SHP77 treated with DMSO at 0.1 percent for 48 hours (cell line): Measurements from ENCODE around the gene EPB41L2.
"Not testable (repeated sequence)": the region's sequence is repeated elsewhere in the genome, so short reads cannot be mapped to it uniquely, and the experiment has no call there.

ENCODE experiments used
- DNase-seq: peaks from one replicate; lab custom pipeline; 2025; lab: John Stamatoyannopoulos, UW

Gene EPB41L2

DNA sequence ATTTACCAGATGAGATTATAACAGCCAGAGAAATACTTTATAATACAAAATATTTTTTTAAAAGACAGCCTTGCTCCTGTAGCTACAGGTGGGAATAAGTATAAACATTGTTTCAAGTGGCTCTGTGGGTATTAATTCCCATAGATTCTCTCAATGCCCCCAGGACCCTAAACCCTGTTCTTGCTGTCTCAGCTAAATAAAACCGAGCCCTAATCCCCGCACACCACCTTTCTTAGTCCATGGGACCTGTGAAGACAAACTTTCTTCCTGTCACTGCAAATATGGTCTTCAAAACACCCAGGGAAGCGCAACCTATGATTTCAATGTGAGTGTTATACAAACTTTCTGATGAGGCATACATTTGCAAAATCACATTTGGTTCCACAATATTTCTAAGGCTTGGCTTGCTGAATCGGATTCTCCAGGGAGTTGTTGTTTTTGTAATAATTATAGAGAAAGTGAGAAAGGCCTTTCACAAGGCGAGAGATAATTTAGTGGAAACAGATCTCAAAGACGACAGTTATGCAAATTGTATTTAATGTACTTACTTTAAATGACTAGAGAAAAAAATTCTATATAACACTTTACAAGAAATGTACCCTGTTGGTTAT lies 224.7 kb downstream of the EPB41L2 start:
- no peak for DNase-seq

DNA sequence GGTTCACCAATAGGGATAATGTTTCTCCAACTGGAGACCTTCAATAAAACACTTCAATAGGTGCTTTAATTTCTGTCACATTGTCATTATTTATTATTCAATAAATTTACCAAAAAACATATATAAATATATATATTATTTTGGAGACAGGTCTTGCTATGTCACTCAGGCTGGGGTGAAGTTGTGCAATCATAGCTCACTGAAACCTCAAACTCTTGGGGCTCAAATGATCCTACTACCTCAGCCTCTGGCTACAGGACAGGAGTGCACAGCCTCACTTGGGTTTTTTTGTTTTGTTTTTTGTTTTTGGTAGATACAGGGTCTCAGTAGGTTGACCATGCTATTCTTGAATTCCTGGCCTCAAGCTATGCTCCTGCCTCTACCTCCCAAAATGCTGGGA lies 226.0 kb downstream of the EPB41L2 start:
- no peak for DNase-seq

DNA sequence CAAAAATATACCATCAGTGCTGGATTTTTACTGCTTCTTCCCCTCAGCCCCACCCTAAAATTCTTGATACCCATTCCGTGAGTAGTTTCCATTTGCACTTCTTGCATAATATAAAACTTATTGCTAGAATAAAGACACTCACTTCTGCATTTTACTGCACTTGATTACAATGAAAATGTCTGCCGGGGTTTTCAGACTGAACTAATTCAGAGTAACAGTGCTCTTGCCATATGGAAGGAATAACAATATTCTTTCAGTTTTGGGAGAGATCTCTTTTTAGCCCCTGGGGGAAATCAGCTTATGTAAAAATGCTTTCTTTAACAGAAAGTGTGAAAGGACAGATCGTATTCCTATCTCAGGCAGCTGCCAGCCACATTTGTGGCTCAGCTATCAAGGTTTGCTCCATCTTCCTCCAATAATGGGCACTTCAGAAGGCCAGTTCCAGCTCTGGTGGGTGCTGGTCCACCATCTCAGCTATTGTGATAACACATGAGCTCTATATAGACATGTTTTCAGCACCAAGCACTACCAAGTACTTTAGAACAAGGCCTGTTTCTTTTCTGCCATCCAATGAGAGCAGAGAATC lies 226.9 kb downstream of the EPB41L2 start:
- no peak for DNase-seq

DNA sequence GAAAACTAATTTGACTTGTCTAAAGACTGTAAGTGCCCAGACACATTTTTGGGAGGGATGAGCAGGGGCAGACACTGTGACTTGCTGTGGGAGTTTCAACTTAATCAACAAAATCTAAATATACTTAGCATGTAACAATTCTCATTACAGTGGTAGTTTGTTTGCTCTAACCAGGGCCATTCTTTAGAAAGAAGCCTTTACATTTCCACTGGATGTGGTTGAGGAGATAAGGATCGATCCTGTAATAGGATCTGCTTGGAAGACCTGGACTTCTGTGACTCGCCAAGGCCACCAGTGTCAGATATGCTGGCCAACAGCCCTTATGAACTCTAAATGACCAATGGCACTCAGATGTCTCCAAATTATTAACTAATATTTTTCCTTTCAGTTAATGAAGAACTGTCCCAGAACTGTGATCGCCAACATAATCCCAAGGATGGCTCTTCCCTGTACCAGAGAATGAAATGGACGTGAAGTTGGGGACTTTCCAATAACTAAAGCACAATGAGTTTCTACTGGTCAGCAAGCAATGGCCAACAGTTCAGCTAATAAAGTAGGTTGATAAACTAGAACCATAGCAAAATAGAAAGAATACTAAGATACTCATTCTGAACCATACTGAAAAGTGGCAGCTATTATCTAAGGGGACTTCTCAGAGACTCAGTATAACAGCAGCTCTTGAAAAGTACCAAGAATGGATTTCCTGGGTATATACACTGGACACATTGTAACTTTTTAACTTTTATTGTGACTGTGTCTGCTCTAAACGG lies 228.4 kb downstream of the EPB41L2 start:
- no peak for DNase-seq

DNA sequence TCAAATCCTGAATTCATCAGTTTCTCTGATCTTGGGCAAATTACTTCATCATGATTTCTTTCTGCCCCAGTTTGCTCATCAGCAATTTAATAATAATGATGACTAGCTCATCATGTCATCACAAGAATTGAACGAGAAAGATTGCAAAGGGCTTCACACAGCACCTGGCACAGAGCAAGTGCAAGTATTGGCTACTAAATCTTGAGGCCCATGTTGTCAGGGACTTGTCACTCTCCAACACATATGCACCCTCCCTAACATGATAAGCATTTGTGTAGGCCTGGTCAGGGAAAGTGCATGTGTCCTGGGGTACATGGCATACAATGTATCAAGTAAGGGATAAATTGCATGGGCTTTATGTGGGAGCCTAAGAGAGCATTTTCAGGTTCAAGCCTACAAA lies 229.5 kb downstream of the EPB41L2 start:
- no peak for DNase-seq

DNA sequence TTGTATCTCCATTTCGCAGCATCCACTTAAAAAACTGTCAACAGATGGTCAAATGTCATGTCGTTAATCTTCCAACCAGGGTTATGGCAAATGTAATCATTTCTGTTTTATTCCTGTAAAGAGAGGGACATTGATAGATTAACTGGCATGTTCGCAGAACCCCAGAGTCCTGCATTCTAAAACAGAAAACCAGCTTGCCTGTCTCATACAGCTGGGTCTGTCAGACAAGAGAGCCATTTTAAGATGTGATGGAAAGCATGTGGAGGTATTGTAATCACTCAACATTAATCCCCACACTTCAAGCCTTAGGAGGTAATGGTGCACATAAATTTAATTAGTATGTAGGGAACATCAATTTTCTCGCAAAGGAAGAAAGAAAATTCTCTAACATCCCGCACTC lies 231.4 kb downstream of the EPB41L2 start:
- no peak for DNase-seq

DNA sequence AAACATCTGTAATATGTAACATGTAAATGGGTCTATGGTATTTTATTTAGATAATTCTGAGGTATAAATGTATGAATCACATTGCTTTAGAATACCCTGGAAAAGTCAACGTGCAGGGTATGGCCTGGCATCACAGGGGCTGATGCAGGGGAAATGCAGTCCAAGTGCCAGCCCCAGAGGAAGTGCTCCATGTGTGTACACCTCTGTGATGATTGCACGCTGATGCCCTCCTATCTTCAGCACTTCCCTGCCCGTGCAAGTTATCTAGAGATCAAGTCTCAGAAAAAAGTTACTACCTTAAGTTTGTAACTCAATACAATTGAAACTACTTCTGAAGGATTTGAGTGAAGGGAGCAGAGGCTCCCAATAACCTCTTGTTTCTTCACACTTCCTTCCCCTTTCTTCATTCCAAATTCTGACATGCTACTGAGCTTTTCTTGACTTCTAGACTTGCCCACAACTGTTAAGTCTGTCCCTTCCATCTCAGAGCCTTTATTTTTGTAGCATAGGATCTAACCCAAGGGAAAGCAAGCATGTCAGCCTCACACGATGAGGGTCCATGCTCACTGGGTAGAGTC lies 233.6 kb downstream of the EPB41L2 start:
- DNase-seq, result no peak

DNA sequence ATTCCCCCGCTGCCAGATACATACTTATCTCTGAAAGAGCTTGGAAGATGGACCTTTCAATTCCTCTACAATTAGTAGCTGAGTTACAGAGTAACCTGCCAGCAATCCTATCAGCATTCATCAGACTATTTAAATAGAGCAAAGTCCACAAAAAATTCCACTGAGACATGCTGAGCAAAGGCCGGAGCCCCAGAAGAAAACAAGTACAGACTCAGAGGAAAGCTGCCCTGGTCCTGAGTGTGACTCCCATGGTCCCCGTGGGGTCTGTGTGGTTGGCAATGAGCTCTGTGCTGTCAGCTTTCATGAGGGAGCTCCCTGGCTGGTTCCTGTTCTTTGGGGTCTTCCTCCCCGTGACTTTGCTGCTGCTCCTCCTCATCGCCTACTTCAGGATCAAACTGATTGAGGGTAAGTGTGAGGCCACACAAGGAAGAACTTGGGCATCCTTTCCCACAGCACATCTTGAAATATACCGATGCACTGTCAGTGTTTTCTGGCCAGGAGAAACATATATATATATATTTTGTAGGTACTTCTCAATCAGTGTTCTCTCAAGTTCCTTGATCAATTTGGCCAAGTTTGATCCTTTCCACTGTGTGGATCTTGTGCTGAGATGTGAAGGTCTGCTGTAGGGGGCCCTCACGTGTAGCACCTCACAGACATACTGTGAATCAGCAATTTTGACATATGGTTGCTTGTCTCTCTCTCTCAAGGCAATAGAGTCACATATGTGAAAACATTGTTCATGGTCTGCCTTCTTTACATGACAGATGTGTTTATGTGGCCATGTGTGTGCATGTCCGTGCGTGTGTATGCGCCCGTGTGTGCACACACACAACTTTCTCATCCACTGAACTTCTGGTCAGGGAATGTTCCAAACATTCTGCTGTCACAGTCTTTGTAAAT lies 235.5 kb downstream of the EPB41L2 start, which contains the start of gene SMLR1:
Gene SMLR1, plus strand, starts transcription at position 160 of the 903 bp plus-strand sequence. Its CDS starts 8 bp downstream, at position 168.
- DNase-seq, result no peak

DNA sequence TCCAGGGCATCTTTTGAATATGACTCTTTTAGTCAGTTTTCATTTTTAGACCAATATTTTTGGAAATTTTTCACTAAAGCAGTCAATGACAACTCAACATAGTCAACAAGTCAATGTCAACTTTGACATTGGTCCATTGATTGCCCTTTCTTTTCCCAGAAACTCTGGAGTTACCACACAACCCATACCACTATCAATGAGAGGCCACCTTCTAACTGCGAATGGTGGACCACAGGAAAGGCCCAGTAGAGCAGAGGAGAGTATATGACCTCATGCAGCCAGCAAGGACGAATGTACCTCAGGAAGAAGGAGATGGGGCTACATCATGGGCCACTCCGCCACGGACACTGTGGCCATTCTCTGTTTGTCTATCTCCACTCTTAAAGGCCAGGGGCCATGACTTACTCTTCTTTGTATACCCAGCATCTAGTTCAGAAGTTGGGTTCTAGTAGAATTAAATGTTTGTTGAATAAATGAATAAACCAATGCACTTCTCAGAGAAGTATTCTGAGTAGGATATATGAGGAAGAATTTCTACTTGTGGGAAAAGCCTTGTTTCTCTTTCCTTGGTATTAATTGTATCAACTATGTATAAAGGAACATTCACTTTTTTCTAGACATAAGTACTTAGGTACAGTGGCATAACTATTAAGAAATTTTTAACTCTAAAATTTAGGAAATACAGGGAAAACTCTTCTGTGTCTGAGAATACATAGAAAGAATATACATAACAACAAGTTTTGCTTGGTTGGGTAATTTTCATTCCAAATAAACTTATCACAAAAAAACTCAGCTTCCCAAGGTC lies 236.4 kb downstream of the EPB41L2 start:
- DNase-seq, result no peak

DNA sequence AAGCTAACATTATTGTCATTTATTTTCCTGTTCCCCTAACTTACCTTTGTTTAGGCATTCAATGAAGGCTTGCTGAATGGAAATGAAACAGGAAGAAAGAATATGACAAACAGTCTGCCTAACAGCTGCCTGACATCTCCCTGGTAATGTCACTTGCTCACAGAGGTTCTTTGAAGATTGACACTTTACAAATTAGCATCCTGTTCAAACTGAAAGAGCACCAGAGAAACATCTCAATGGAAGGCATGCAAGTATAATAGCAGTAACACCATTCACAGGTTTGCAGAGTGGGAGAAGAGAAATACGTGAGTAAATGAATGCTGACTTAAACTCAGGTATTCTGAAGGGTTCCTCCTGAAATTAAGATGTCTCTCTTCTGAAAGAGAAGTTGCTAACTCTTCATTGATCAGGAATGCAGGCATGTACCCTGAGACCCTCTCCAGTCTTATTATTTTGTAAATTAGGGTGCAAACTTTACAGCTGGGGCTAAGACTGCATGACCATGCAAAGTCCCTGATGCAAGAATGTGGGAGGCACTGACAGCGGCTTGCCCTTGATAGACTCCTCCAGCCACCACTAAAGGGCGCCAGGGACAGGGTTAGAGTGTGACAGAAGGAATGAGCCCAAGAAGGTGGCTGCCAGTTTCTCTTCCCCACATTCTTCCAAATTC lies 237.1 kb downstream of the EPB41L2 start:
- no peak for DNase-seq

DNA sequence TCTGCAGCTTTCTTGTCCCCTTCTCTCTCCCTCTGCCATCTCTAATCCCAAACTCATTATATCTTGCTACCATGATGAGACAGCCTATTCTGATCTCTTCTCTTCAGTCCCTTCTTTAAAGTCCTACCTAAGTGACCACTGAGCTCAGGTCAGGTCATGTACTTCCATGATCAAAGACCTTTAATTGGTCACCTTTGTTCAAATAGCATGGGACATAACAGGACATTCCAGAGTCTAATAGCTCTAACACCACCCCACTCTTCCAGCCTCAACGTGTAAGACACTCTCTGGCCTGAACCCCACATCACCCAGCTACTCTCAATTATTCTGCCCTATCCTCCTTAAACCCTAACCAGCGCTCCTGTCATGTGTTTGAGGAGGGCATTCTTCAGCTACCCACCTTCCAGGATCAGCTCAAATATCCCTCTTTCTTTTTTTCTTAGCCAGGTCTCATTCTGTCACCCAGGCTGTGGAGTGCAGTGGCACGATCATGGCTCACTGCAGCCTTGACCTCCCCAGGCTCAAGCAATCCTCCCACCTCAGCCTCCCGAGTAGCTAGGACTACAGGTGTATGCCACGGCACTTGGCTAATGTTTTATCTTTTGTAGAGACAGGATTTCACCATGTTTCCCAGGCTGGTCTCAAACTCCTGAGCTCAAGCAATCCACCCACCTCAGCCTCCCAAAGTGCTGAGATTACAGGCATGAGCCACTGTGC lies 237.9 kb downstream of the EPB41L2 start:
- DNase-seq, result no peak

DNA sequence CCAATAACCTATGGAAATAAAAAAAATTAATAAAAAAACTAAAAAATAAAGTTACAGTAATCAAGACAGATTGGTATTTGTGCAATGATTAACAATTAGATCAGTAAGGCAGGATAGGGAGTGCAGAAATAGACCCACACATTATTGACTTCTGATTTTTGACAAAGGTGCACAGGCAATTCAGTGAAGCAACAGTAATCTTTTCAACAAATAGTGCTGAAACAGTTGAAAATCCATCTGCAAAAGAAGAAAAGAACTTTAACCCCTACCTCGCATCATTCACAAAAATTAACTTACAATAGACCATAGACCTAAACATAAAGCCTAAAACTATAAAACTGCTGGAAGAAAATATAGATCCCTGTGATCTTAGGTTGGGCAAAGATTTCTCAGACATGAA lies 240.3 kb downstream of the EPB41L2 start:
- no peak for DNase-seq

DNA sequence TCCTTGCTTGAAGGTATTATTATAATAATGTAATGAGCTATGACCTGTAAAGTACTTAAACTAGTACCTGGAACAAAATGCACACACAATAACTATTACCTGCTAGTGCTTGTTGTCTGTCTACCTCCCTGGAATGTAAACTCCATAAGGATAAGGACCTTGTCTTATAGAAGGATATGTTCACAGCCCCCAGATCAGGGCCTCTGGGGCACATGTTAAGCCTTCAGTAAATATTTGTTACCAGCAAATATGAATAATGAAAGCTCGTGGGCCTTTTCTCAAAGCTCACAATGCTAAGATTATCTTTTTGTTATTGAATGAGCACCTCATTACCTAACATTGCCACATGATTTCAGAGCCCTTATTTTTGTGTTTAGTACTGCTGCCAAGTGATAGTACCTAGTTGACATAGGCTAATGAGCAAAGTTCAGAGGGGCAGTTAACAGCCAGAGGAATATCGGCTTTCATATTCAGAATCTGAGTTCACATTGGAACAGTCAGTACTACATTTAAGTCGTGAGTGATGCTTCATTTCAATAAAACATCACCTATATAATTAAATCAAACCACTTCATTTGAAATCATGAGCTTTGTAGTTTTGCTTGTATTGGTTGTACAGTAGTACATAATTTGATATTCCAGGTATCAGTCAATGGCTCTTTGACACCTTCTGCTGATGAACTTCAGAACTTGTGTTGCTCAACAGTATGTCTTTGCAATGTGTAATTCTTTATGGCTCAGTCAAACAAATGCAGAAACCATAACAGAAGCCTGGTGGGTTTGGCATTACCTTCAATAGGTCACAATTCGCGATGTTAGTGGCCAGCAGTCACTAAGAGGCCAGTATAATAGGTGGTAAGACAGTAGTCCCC lies 247.6 kb downstream of the EPB41L2 start:
- DNase-seq, result no peak

DNA sequence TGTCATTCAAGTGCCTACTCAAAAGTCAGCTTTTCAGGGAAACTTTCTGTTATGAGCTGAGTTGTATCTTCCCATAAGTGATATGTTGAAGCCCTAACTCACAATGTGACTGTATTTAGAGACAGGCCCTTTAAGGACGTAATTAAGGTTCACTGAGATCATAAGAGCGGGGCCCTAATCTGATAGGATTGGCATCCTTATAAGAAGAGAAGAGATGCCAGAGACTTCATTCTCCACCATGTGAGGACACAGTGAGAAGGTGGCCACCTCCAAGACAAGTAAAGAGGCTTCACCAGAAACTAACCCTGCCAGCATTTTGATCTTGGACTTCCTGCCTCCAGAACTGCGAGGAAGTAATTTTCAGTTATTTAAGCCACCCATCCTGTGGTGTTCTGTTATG lies 248.5 kb downstream of the EPB41L2 start:
- DNase-seq, result no peak

DNA sequence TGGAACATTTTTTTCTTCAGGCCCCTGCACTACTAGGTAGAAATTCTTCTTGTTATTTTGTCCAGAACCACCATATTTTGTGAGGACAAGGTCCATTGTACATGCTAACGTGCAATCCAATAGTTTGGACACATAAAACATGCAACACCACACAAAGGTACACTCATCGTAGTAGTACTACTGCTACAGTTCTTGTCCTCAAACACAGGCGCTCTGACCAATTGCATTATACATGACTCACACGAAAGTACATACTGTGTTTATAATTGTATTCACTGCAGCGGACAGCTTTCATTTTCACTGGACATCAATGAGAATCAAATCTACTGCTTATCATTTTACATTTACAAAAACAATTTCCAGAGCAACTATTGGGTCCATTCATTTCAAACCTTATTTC lies 251.1 kb downstream of the EPB41L2 start:
- DNase-seq, result no peak

DNA sequence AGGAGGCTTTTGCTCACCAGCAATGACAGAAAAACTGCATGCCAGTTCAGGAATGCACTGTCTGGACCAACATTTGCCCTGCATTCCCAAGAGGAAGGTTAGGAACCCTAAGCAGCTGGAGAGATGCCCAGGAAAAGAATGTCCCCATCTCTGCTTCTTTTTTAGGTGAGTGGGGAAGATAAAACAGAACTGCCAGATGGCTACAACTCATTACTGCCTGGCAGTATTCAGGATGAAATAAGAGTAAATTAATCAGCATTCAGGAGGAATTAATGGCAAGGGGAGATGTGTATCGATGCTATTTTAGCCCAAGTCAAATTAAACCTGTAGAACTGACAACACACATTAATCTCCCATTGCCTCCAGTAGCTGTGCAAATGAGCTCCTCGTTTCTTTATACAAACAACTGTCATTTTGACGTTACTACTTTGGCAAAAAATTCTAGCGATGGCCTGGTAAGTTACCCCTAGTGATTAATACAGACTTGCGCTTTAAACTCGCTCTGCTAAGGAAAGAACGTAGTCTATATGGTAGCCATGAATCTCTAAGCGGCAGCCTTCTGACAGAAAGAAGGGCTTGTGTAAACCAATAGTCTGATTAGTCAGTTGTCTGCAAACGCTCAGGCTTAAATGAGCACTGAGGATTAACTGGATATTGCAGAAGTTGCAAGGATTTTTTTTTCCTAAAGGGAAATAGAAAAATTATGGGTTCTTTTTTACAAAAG lies 252.6 kb downstream of the EPB41L2 start:
- no peak for DNase-seq

DNA sequence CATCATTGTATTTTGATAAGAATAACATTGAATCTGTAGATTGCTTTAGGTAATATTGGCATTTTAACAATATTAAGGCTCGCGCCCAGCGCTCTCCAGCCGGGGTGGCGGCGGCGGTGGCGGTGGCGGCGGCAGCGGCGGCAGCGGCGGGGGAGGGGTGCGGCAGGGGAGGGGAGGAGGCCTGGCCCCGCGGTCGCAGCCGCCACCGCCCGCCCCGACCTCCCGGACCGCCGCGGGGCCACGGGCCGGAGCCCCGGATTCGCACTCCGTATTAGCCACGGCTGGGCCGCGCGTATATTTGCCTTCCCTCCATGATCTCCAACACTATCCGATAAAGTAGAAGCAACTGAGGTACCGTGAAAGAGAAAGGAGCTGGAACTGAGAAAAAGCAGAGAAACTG lies 261.7 kb downstream of the EPB41L2 start:
- DNase-seq, result not testable (repeated sequence)

DNA sequence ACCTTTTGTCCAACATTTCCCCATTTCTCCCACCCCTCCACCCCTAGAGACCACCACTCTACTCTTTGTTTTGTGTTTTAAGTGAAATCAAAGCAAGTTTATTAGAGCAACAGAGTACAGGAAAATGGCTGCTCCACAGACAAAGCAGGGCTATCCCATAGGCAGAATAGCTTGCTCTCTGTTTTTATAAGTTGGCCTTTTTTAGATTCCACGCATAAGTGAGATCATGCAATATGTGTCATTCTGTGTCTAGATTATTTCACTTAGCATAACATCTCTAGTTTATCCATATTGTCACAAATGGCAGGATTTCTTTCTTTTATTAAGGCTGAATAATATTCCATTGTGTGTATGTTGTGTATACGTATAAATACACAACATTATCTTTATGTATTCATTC lies 266.0 kb downstream of the EPB41L2 start:
- DNase-seq, result no peak
